Chondrocyte (in vitro differentiated cells): ENCODE measurements around the gene KCNJ5. TPM values are rescaled to one million over a fixed set of nuclear protein-coding genes. Genes with fewer than 3 reads are reported as not detected.

ENCODE experiments used
- DNase-seq: peaks from one replicate; pipeline ENCODE4 v3.0.0; 2021; ENCODE audit warnings: mixed read lengths, low spot score
- H3K27ac Mint-ChIP-seq: one replicate; pipeline ENCODE4 v1.8.0; 2021; ENCODE audit warnings: mild to moderate bottlenecking, moderate library complexity, mixed read lengths; ENCODE audit not compliant: unreplicated experiment
- H3K27me3 Mint-ChIP-seq: 2 replicates; pipeline ENCODE4 v1.8.0; 2021; ENCODE audit warnings: low read depth, mixed read lengths
- H3K36me3 Mint-ChIP-seq: 2 replicates; pipeline ENCODE4 v1.8.0; 2021; ENCODE audit warnings: low read depth, mixed read lengths
- H3K4me1 Mint-ChIP-seq: 2 replicates; pipeline ENCODE4 v1.8.0; 2021; ENCODE audit warnings: low read depth, mild to moderate bottlenecking, mixed read lengths
- H3K4me3 Mint-ChIP-seq: one replicate; pipeline ENCODE4 v1.8.0; 2021; ENCODE audit warnings: mild to moderate bottlenecking, moderate library complexity, mixed read lengths; ENCODE audit not compliant: unreplicated experiment
- H3K9me3 Mint-ChIP-seq: 2 replicates; pipeline ENCODE4 v1.8.0; 2021; ENCODE audit warnings: low read depth, mixed read lengths
- total RNA-seq: library from RNA; stranded (reverse); gene quantifications from 3 replicates; pipeline ENCODE4 v1.2.1, GENCODE V29; 2021
- TF ChIP-seq, protein P1 (sequence below): fragments of 200-600 bp; sonication (generic); IDR thresholded peaks from 2 replicates; pipeline ENCODE4 v1.5.0; 2021; ENCODE audit warnings: antibody characterized with exemption, mild to moderate bottlenecking, moderate library complexity

Gene KCNJ5
- total RNA-seq, 1 donor from 2014 or later: 0.15 TPM

GRCh38 chr11:128879817-128880216, 11.3 kb upstream of the KCNJ5 start:
- peaks cover 26% of the 10 kb centered on the region for H3K27me3 Mint-ChIP-seq
- H3K9me3 Mint-ChIP-seq: no peaks in the 10 kb centered on the region
- no peak for DNase-seq

GRCh38 chr11:128881221-128881620, 9.9 kb upstream of the KCNJ5 start:
- no peak for DNase-seq
- H3K4me3 Mint-ChIP-seq: no peak overlapping the region
- TF ChIP-seq, protein P1, sequence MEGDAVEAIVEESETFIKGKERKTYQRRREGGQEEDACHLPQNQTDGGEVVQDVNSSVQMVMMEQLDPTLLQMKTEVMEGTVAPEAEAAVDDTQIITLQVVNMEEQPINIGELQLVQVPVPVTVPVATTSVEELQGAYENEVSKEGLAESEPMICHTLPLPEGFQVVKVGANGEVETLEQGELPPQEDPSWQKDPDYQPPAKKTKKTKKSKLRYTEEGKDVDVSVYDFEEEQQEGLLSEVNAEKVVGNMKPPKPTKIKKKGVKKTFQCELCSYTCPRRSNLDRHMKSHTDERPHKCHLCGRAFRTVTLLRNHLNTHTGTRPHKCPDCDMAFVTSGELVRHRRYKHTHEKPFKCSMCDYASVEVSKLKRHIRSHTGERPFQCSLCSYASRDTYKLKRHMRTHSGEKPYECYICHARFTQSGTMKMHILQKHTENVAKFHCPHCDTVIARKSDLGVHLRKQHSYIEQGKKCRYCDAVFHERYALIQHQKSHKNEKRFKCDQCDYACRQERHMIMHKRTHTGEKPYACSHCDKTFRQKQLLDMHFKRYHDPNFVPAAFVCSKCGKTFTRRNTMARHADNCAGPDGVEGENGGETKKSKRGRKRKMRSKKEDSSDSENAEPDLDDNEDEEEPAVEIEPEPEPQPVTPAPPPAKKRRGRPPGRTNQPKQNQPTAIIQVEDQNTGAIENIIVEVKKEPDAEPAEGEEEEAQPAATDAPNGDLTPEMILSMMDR: no peak
- no peaks in the 10 kb centered on the region for H3K9me3 Mint-ChIP-seq
- H3K36me3 Mint-ChIP-seq: no peaks in the 10 kb centered on the region
- H3K27me3 Mint-ChIP-seq: peaks cover 32% of the 10 kb centered on the region
- H3K4me1 Mint-ChIP-seq: no peaks in the 10 kb centered on the region
- H3K27ac Mint-ChIP-seq: no peak overlapping the region

More at GRCh38 chr11:128879817-128880216, 11.3 kb upstream of the KCNJ5 start:
- Mint-ChIP-seq H3K36me3 (no peaks in the 10 kb centered on the region), H3K27ac (no peak overlapping the region), H3K4me1 (no peaks in the 10 kb centered on the region), H3K4me3 (no peak overlapping the region)
- TF ChIP-seq, protein P1: no peak

DNA sequence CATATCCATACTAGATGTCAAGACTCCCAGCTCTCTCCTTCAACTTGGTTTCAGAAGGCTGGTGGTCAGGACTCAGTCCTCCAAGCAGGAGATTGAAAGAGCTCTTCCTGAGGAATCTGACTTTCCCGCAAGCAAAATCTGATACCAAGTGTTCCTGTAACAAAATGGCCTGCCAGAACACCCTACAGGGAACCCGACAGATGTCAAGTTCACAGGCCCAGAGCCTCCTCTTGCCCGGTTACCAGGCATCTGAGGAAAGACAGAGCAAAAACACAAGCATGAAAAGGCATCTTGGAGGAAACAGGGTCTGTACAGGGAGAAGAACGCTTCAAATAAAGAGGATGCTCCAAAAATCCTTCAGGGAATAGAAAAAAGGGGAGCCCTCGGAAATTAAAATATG, 8.7 kb upstream of the KCNJ5 start:
- Mint-ChIP-seq H3K4me1 (no peaks in the 10 kb centered on the region), H3K4me3 (no peak overlapping the region), H3K36me3 (no peaks in the 10 kb centered on the region), H3K27me3 (peaks cover 40% of the 10 kb centered on the region), H3K9me3 (no peaks in the 10 kb centered on the region), H3K27ac (no peak overlapping the region)
- no peak for DNase-seq
- TF ChIP-seq, protein P1: no peak

GRCh38 chr11:128884054-128884453, 7.1 kb upstream of the KCNJ5 start:
- H3K36me3 Mint-ChIP-seq: no peaks in the 10 kb centered on the region
- no peak overlapping the region for H3K27ac Mint-ChIP-seq
- TF ChIP-seq, protein P1: no peak
- H3K4me3 Mint-ChIP-seq: no peak overlapping the region
- H3K4me1 Mint-ChIP-seq: no peaks in the 10 kb centered on the region
- peaks cover 50% of the 10 kb centered on the region for H3K27me3 Mint-ChIP-seq
- no peaks in the 10 kb centered on the region for H3K9me3 Mint-ChIP-seq
- DNase-seq: no peak

DNA sequence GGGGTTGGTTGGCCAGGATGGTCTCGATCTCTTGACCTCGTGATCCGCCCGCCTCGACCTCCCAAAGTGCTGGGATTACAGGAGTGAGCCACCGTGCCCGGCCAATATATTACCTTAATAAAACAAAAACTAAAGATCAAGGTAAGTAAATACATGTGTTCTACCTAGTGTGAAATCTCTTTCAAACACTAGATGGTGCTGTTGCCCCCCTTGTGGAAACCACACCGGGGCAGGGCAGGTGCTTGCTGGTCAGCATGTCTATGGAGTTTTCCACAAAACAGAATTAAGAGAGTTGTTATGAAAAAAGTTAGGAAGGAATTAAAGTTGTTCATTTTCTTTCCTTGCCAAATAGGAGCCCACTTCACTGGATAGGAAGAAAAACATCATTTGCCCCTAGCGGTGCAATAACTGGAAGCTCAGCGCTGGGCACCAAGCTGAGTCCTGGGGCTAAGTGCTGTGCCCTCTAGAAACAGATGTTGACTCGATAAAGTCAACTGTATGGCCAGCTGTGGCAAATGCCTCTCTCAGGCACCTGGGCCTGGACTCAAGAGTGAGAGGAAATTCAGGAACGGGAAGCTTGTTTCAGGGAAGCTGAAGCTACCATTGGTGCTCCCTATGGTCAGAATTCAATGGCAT, 6.3 kb upstream of the KCNJ5 start:
- Mint-ChIP-seq H3K27me3 (peaks cover 58% of the 10 kb centered on the region), H3K4me1 (no peaks in the 10 kb centered on the region), H3K9me3 (no peaks in the 10 kb centered on the region), H3K4me3 (no peak overlapping the region), H3K36me3 (no peaks in the 10 kb centered on the region), H3K27ac (no peak overlapping the region)
- TF ChIP-seq, protein P1: peak; percentile 96
- no peak for DNase-seq
